GM21576 (cell line): Measurements from ENCODE around the gene ZNF71.

Experiments used
- ATAC-seq: cut with Tn5 transposase; IDR thresholded peaks from one replicate; pipeline ENCODE4 v1.9.1; 2021; ENCODE audit warnings: mild to moderate bottlenecking, moderate library complexity; ENCODE audit not compliant: unreplicated experiment

Gene ZNF71

GRCh38 chr19:56594783-56595547, at the start of gene ZNF71:
TSS of gene ZNF71 (plus strand) at chr19:56595302. CDS start at chr19:56601559, 6,257 bp downstream.
- peak; percentile 84 for ATAC-seq

GRCh38 chr19:56547535-56547934, 47.6 kb upstream of the ZNF71 start:
- no peak for ATAC-seq

GRCh38 chr19:56554272-56554869, 40.7 kb upstream of the ZNF71 start:
- no peak for ATAC-seq

DNA sequence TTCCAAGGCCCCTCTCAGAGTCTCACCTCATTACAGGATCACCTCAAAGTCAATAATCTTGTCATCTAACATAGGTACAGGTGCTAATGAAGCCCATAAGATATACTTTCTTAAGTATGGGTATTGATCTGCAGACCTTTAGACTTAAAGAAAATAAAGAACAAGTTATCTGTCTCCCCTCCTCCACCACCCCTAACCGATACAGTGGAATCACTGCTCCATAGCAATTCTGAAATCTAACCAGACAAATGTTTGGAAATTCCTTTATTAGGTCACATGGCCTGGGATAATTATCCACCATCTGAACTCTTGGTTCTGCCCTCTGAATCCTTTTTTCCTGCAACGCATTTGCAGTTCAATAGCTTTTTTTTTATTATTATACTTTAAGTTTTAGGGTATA, 32.3 kb upstream of the ZNF71 start:
- no peak for ATAC-seq

DNA sequence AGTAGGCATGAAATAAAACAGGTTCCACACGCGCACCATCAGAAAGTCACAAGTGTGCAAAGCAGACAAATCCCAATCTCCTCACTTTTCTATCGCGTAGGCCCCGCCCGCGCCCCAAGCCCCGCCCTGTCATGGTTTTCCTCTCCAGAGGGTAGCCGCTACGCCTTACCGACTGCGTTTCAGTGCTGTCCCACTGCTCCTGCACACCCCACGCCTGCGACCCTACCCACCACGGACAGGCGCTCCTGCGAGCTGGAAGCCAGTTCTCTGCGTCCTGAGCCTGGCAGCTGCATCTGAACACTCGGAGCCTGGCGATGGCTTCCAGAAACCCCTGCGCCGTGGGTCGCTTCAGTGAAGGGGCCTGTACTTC, 28.2 kb upstream of the ZNF71 start:
- ATAC-seq, result peak; percentile 31

- ATAC-seq, result peak; percentile 95
Measured at GRCh38 chr19:56567274-56568120, 27.6 kb upstream of the ZNF71 start, which contains the start of gene ZNF470. TSS of gene ZNF470 (plus strand) at chr19:56567468. CDS start at chr19:56570312, 2,844 bp downstream.

DNA sequence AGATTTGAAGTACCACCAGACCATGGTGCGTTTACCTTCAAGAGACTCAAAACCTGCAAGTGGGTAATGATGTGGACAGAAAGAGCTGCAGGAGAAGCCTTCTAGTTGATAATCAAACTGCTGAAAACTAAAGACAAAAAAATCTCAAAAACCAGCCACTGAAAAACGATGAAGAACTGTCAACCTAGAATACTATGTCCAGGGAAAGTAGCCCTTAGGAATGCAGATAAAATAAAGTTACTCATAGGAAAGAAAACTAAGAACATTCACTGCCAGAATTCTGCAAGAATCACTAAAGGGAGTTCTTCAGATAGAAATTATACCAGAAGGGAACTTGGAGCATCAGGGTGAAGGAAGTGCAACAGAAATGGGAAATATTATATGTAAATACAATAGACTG, 22.5 kb upstream of the ZNF71 start:
- ATAC-seq, result no peak

DNA sequence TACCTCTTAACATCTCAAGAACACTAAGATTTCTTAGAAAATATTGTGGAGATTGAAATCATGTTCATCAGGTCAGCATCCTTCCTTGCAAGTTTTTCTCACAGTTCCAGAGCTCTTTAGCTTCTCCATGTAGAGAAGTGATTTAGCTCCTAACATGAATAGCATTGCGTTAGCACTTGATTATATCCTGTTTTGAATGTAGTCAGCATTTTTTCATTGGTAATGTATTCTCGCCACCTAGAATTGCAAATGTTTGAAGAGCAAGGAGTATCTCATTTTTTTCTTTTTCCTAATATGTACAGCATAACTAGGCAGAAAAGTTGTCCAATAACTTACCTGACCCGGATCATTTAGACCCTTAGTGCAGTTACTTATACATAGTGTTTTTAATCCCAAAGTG, 21.2 kb upstream of the ZNF71 start:
- ATAC-seq, result no peak

DNA sequence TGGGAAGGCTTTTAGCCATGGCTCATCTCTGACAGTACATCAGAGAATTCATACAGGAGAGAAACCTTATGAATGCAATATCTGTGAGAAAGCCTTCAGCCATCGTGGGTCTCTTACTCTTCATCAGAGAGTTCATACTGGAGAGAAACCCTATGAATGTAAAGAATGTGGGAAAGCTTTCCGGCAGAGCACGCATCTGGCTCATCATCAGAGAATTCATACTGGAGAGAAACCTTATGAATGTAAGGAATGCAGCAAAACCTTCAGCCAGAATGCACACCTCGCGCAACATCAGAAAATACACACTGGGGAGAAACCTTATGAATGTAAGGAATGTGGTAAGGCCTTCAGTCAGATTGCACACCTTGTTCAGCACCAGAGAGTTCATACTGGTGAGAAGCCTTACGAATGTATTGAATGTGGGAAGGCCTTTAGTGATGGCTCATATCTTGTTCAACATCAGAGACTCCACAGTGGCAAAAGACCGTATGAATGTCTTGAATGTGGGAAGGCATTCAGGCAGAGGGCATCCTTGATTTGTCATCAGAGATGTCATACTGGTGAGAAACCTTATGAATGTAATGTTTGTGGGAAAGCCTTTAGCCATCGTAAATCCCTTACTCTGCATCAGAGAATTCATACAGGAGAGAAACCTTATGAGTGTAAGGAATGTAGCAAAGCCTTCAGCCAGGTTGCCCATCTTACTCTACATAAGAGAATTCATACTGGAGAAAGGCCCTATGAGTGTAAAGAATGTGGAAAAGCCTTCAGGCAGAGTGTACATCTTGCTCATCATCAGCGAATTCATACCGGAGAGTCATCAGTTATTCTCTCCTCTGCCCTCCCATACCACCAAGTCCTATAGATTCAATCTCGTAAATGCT, 17.1 kb upstream of the ZNF71 start:
- no peak for ATAC-seq

DNA sequence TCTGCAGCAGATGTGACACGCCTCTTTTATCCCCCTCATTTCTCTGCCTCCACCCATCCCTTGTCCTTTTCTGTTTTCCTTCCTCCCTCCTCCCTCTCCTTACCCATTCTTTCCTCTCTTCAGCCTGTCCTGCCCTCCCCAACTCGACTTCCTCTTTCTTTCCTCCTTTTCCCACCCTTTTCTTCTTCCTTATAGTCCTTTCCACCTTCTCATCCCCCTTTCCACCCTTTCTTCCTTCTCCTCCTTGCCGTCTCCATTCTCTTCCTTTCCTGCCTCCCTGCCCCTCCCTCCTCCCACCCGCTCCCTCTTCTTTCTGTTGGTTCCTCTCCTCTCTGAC, 688 bp upstream of the ZNF71 start:
- ATAC-seq, result no peak

GRCh38 chr19:56595548-56595899, 422 bp downstream of the ZNF71 start:
- peak; percentile 17 for ATAC-seq

DNA sequence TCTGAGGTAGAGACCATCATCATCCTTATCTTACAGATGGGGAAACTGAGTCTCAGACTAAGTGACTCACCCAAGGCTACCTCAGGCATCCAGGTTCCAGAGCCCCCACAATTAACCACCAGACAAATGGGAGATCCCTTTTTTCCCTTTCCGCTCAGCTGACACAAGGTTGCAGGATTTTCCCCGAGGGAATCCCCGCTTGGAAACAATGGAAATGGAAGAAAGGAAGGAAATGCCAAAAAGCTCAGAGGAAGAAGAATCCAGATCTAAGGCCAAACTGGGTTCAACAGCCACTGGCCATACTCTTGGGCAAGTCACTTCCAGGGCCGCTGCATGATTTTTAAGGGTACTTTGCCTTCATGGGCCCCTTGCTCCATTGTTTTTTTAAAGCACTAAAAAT, 1.6 kb downstream of the ZNF71 start:
- no peak for ATAC-seq

- ATAC-seq, result no peak
Measured at GRCh38 chr19:56597696-56598095, 2.6 kb downstream of the ZNF71 start.

DNA sequence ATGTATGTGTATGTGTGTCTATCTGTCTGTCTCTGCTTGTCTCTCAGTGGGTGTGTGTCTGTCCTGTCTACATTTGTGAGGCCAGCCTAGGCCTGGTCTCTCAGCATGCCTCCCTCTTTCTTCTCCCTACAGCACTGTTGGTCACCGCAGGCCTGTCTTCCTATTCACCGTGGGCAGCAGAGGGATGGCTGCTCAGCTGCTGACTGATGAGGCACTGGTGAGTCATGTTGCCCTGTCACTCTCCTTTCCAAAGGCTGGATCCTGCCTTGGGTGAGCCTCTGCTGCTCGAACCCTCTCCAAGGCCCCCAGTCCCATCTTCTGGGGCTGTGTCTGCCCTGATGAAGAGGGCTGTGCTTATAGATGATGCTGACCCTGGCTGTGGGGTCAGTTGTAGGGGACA, 6.3 kb downstream of the ZNF71 start:
- no peak for ATAC-seq

GRCh38 chr19:56603829-56604228, 8.7 kb downstream of the ZNF71 start:
- no peak for ATAC-seq

GRCh38 chr19:56608274-56608964, 13.3 kb downstream of the ZNF71 start:
- no peak for ATAC-seq

DNA sequence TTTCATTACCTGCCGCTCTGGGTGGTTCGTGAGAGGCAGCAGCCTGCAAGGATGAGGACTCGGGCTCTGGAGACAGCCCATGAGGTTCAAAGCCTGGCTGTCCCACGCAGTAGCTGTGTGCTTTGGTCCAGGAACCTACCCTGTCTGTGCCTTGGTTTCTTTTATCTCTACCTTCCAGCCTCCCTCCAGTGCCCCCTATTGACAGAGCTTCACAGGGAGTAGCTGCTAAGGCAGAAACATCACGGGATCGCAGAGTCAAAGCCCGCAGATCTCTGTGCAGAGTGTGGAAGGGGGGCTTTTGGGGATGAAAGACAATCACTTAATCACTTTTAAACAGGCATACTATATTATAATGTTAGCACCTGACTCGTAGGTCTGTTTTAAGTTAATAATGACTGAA, 16.2 kb downstream of the ZNF71 start:
- ATAC-seq, result no peak

GRCh38 chr19:56612737-56613136, 17.6 kb downstream of the ZNF71 start:
- no peak for ATAC-seq

- no peak for ATAC-seq
Measured at GRCh38 chr19:56613639-56614038, 18.5 kb downstream of the ZNF71 start.

DNA sequence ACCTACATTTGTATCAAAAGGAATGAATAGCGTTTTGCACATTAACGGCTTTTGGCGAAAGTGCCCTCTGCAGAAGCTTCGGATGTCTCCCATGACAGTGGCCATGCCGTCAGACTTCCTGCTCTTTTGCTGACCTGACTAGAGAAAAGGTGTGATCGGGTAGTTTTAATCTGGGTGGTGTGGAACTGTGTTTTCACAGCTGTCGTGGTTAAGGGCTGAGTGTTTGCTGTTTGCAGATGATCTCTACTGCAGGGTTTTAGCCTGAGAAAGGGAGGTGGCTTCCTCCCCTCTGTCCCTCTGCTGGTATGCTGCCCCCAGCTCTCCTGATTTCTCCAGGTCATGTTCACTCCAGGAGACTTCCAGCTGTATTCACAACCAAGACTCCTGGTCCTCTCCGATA, 22.4 kb downstream of the ZNF71 start:
- ATAC-seq, result no peak
